Measurements from ENCODE around the gene HACD4.

HACD4 gene

DNA sequence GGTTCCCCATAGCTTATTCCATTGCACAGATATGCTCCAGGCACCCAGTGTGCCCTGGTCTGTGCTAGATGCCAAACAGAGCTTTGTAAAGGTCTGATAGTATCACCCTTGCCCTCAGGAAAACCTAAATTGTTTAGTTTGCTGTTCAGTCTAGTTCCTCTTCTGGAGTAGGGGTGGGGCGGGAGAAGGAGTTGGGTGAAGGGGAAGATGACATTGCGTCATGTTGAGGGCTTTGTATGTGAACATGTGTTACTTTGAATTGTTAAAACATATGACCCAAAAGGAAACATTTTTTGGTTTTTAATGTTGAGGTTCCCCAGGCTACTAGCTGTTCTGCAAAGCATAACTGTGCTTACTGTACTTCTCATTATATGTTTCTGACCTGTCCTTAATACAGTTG lies 40.6 kb downstream of the HACD4 start:
- no CpG with 5 or more reads among the region's 2 CpGs for WGBS (ENCODE audit: insufficient coverage, insufficient read length)
- Histone ChIP-seq H3K36me3 (ENCODE audit: control insufficient read depth, insufficient read depth, low read length) (peaks cover 9% of the 10 kb centered on the region; the same call in 1 of the 2 replicates), H3K9me3 (ENCODE audit: control insufficient read depth, insufficient read depth, low read length) (no peaks in the 10 kb centered on the region), H3K4me1 (ENCODE audit: control insufficient read depth, insufficient read depth, low read length) (no peaks in the 10 kb centered on the region), H3K27me3 (ENCODE audit: control insufficient read depth, insufficient read depth, low read length) (no peaks in the 10 kb centered on the region), H3K4me3 (ENCODE audit: low read length) (no peak overlapping the region), H3K27ac (ENCODE audit: low read length) (no peak overlapping the region)
- DNase-seq (ENCODE audit: low read depth, low spot score), result no peak

DNA sequence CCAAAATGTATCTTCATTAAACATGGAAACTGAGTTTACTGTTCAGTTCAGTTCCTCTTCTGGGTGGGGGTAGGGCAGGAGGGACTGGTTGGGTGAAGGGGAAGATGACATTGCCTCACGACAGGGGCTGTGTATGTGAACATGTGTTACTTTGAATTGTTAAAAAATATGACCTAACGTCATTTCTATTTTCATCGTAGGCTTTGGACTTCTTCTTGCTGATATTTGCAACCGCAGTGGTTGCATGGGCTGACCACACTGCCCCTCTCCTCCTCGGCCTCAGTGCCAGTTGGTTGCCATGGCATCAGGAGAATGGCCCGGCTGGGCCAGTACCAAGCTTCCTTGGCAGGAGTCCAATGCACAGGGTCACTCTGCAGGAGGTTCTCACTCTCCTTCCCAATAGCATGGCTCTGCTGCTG lies 41.5 kb downstream of the HACD4 start:
- no peaks in the 10 kb centered on the region for H3K27me3 ChIP-seq (ENCODE audit: control insufficient read depth, insufficient read depth, low read length)
- H3K4me1 ChIP-seq (ENCODE audit: control insufficient read depth, insufficient read depth, low read length), result no peaks in the 10 kb centered on the region
- H3K9me3 ChIP-seq (ENCODE audit: control insufficient read depth, insufficient read depth, low read length), result no peaks in the 10 kb centered on the region
- H3K4me3 ChIP-seq (ENCODE audit: low read length), result no peak overlapping the region
- no peak for DNase-seq (ENCODE audit: low read depth, low spot score)
- WGBS (ENCODE audit: insufficient coverage, insufficient read length), result no CpG with 5 or more reads among the region's 6 CpGs
- peaks cover 9% of the 10 kb centered on the region; the same call in 1 of the 2 replicates for H3K36me3 ChIP-seq (ENCODE audit: control insufficient read depth, insufficient read depth, low read length)
- no peak overlapping the region for H3K27ac ChIP-seq (ENCODE audit: low read length)

DNA sequence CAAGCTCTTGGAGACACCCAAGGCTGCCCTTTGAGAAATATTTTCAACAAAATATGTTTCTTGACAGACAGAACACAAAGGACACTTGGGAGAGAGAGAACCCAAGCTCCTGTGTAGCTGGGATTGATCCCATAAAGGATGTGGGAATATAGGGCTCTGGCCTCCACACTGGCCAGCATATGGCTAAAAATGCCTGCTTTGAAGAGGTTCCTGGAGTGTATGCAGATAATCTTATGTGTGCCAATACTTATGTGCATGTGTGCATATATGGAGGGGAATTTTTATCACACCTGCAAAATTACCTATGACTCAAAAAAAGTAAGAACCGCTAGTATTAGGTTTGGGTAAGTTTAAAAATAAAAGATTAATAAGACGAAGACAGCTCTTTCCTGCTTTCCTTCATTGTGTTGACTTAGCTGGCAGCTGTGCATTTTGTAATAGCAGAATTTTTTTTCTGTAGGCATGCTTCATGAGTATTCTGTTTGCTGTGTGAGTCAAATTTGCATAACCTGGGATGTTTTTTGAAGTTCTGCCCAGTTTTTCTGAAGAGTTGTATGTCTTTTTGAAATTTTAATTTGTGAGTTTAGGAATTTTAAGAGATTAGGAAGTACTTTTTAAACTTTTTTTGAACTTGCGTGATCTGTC lies 42.6 kb downstream of the HACD4 start:
- no CpG with 5 or more reads among the region's 3 CpGs for WGBS (ENCODE audit: insufficient coverage, insufficient read length)
- H3K4me3 ChIP-seq (ENCODE audit: low read length), result no peak overlapping the region

DNA sequence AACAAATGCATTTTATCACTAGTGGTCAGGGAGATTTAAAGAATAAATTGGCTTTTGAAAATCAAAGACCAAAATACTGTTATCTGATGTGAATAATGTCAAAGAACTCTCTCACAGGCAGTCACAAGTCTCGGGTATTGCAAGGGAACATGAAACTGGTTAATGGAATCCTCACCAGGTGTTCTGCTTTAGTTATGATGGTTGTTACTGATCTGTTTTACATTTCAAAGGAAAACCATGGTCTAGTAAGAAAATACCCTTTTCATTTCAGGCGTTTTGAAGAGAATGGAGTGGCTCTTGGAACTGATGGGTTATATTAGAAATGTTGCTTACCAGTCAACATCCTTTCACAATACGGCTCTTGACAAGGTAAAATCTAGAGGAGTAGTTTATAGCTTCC lies 43.4 kb downstream of the HACD4 start:
- H3K27ac ChIP-seq (ENCODE audit: low read length), result no peak overlapping the region
- no CpG with 5 or more reads among the region's 3 CpGs for WGBS (ENCODE audit: insufficient coverage, insufficient read length)
- H3K27me3 ChIP-seq (ENCODE audit: control insufficient read depth, insufficient read depth, low read length), result no peaks in the 10 kb centered on the region
- H3K4me3 ChIP-seq (ENCODE audit: low read length), result no peak overlapping the region
- DNase-seq (ENCODE audit: low read depth, low spot score), result no peak
- no peaks in the 10 kb centered on the region for H3K9me3 ChIP-seq (ENCODE audit: control insufficient read depth, insufficient read depth, low read length)
- peaks cover 9% of the 10 kb centered on the region; the same call in 1 of the 2 replicates for H3K36me3 ChIP-seq (ENCODE audit: control insufficient read depth, insufficient read depth, low read length)
- no peaks in the 10 kb centered on the region for H3K4me1 ChIP-seq (ENCODE audit: control insufficient read depth, insufficient read depth, low read length)

More for the DNA sequence above, 42.6 kb downstream of the HACD4 start:
- Histone ChIP-seq H3K36me3 (ENCODE audit: control insufficient read depth, insufficient read depth, low read length) (peaks cover 9% of the 10 kb centered on the region; the same call in 1 of the 2 replicates), H3K9me3 (ENCODE audit: control insufficient read depth, insufficient read depth, low read length) (no peaks in the 10 kb centered on the region), H3K27me3 (ENCODE audit: control insufficient read depth, insufficient read depth, low read length) (no peaks in the 10 kb centered on the region), H3K4me1 (ENCODE audit: control insufficient read depth, insufficient read depth, low read length) (no peaks in the 10 kb centered on the region), H3K27ac (ENCODE audit: low read length) (no peak overlapping the region)
- DNase-seq (ENCODE audit: low read depth, low spot score), result no peak

DNA sequence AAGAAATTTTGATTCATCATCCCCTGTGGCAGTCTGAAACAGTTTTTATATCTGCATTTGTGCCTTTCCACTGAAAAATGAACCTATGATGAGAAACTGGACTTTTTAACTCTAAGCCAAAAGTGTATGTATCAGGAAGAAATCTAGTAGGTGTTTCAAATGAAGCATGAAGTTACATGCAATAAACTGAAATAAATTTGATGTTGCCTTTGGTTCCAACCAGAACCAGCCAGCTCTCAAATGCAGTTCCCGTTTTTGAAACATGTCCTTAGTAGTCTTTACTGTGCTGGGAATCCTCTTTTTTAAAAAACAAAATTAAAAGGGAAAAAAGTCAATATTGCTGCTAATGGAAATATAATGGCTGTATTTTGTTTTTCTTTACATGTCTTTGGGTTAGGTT lies 43.9 kb downstream of the HACD4 start:
- Histone ChIP-seq H3K4me1 (ENCODE audit: control insufficient read depth, insufficient read depth, low read length) (no peaks in the 10 kb centered on the region), H3K27ac (ENCODE audit: low read length) (no peak overlapping the region), H3K36me3 (ENCODE audit: control insufficient read depth, insufficient read depth, low read length) (peaks cover 9% of the 10 kb centered on the region; the same call in 1 of the 2 replicates), H3K9me3 (ENCODE audit: control insufficient read depth, insufficient read depth, low read length) (no peaks in the 10 kb centered on the region), H3K4me3 (ENCODE audit: low read length) (no peak overlapping the region), H3K27me3 (ENCODE audit: control insufficient read depth, insufficient read depth, low read length) (no peaks in the 10 kb centered on the region)
- WGBS (ENCODE audit: insufficient coverage, insufficient read length), result no CpG with 5 or more reads among the region's 1 CpG
- DNase-seq (ENCODE audit: low read depth, low spot score), result no peak

DNA sequence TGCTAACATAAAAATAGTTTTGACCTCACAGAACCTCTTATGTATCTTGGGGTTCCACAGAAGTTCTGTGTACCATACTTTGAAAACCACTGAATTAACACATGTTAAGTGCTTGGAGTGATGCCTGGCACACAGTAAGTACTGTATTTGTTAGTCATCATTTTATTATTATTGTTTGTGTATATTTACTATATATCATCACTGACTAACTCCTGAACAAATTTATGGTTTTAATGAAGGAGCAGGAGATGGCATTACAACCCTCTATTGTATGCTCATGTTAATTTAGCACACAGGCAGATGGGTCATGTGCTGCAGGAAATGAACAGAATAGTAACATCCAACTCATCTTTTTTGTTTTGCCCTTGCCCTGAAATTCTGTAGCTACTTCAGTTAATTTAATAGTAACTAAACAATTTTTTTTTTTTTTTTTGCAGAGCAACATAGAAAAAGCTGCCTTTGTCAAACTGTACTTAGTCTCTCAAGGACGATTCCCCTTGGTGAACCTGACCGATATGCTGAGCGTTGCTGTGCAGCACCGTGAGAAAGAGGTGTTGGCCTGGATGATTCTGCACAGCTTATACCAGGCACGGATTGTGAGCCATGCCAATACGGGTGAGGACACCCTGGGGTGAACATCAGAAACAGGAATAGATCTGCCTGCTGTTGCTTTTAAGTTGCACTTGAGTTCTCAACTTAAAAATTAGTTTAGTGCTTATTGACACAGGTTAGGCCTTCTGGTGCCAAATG lies 45.4 kb downstream of the HACD4 start:
- no peaks in the 10 kb centered on the region for H3K27me3 ChIP-seq (ENCODE audit: control insufficient read depth, insufficient read depth, low read length)
- WGBS (ENCODE audit: insufficient coverage, insufficient read length), result no CpG with 5 or more reads among the region's 6 CpGs
- no peak overlapping the region for H3K4me3 ChIP-seq (ENCODE audit: low read length)
- DNase-seq (ENCODE audit: low read depth, low spot score), result no peak
- H3K36me3 ChIP-seq (ENCODE audit: control insufficient read depth, insufficient read depth, low read length), result peaks cover 9% of the 10 kb centered on the region; the same call in 1 of the 2 replicates
- H3K27ac ChIP-seq (ENCODE audit: low read length), result no peak overlapping the region
- no peaks in the 10 kb centered on the region for H3K9me3 ChIP-seq (ENCODE audit: control insufficient read depth, insufficient read depth, low read length)
- no peaks in the 10 kb centered on the region for H3K4me1 ChIP-seq (ENCODE audit: control insufficient read depth, insufficient read depth, low read length)

DNA sequence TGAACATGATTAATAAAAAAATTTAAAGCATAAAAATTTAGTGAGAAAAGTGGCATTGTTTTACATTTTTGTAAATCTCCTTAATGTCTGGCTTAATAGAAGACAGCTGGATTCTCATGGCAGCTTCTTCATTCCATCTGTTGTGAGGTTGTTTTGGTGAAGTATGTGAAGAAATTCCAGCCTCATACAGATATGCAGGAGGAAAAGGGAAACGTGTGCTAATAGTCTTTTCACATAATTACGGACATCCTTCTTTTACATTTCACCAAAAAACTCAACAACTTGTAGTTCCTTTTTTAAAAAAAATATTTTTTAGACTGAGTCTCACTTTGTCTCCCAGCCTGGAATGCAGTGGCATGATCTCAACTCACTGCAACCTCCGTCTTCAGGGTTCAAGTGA lies 46.9 kb downstream of the HACD4 start:
- H3K9me3 ChIP-seq (ENCODE audit: control insufficient read depth, insufficient read depth, low read length), result no peaks in the 10 kb centered on the region
- no peak overlapping the region for H3K27ac ChIP-seq (ENCODE audit: low read length)
- no peak overlapping the region for H3K4me3 ChIP-seq (ENCODE audit: low read length)
- no peaks in the 10 kb centered on the region for H3K36me3 ChIP-seq (ENCODE audit: control insufficient read depth, insufficient read depth, low read length)
- H3K27me3 ChIP-seq (ENCODE audit: control insufficient read depth, insufficient read depth, low read length), result no peaks in the 10 kb centered on the region
- WGBS (ENCODE audit: insufficient coverage, insufficient read length), result 100% methylated on average over 1 of the region's 3 CpGs
- no peak for DNase-seq (ENCODE audit: low read depth, low spot score)
- no peaks in the 10 kb centered on the region for H3K4me1 ChIP-seq (ENCODE audit: control insufficient read depth, insufficient read depth, low read length)

DNA sequence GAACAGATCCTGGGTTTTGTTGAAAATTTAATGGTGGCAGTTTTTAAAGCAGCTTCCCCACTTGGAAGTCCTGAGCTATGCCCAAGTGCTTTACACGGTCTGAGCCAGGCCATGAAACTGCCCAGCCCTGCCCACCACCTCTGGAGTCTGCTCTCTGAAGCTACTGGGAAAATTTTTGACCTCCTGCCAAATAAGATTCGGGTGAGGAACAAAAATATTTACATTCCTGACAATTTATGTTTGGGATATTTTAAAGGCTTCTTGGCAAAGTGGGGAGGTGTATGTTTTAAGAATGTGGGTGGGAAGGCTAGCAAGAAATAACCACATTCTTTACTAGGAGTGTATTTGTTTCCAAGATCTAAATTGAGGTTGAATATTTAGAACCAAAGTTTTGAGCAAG lies 50.0 kb downstream of the HACD4 start:
- Histone ChIP-seq H3K4me3 (ENCODE audit: low read length) (no peak overlapping the region), H3K27ac (ENCODE audit: low read length) (no peak overlapping the region)
- no CpG with 5 or more reads among the region's 2 CpGs for WGBS (ENCODE audit: insufficient coverage, insufficient read length)

DNA sequence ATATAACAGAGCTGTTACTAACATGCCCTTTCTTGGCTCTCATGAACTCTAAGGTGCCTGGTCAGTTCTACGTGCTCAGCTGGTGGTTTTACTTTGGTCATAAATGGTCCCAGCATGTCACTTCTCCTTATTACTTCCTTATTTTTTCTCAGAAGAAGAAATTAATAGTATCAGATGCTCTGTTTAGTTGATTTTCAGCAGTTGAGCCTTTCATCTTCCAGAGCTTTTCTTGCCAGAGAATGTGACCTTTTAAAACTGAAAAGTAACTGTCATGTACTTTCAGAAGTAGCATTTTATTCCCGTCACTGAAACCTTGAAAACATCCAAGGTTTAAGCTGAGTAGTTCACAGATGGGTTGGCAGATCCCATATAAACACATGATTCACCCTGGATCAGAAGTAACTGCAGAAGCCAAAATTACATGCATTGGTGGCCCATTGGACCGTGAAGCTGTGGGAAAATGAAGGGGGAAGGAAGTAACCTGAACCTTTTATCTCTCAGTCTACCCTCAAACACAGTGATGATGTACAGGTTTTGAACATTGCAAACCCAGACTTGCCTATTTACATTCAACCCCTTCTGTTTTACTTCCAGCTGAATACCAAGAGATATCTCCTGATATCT lies 50.5 kb downstream of the HACD4 start:
- no peak overlapping the region for H3K27ac ChIP-seq (ENCODE audit: low read length)
- no peak overlapping the region for H3K4me3 ChIP-seq (ENCODE audit: low read length)

More for the DNA sequence above, 50.0 kb downstream of the HACD4 start:
- Histone ChIP-seq H3K4me1 (ENCODE audit: control insufficient read depth, insufficient read depth, low read length) (no peaks in the 10 kb centered on the region), H3K27me3 (ENCODE audit: control insufficient read depth, insufficient read depth, low read length) (no peaks in the 10 kb centered on the region), H3K9me3 (ENCODE audit: control insufficient read depth, insufficient read depth, low read length) (no peaks in the 10 kb centered on the region), H3K36me3 (ENCODE audit: control insufficient read depth, insufficient read depth, low read length) (no peaks in the 10 kb centered on the region)
- DNase-seq (ENCODE audit: low read depth, low spot score), result no peak

DNA sequence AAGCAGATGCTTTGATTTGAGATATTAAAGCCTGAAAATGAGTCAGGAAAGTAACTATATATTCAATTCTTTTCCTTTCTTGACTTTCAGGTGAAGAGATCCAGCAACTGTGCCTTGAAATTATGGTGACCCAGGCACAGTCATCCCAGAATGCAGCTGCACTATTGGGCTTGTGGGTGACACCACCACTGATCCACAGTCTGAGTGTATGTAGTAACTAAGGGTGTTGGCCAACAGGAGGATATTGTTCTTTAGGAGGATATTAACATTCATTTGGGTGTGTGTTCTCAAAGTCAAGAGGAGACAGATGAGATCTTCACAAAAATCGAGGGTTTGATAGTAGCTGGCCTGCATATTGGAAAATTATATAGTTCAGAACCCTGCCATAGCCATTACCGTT lies 53.2 kb downstream of the HACD4 start:
- Histone ChIP-seq H3K27ac (ENCODE audit: low read length) (no peak overlapping the region), H3K27me3 (ENCODE audit: control insufficient read depth, insufficient read depth, low read length) (no peaks in the 10 kb centered on the region), H3K4me3 (ENCODE audit: low read length) (no peak overlapping the region), H3K4me1 (ENCODE audit: control insufficient read depth, insufficient read depth, low read length) (no peaks in the 10 kb centered on the region), H3K9me3 (ENCODE audit: control insufficient read depth, insufficient read depth, low read length) (no peaks in the 10 kb centered on the region), H3K36me3 (ENCODE audit: control insufficient read depth, insufficient read depth, low read length) (no peaks in the 10 kb centered on the region)
- WGBS (ENCODE audit: insufficient coverage, insufficient read length), result no CpG with 5 or more reads among the region's 2 CpGs
- no peak for DNase-seq (ENCODE audit: low read depth, low spot score)

More for the DNA sequence above, 50.5 kb downstream of the HACD4 start:
- no peak for DNase-seq (ENCODE audit: low read depth, low spot score)
- Histone ChIP-seq H3K9me3 (ENCODE audit: control insufficient read depth, insufficient read depth, low read length) (no peaks in the 10 kb centered on the region), H3K36me3 (ENCODE audit: control insufficient read depth, insufficient read depth, low read length) (no peaks in the 10 kb centered on the region), H3K4me1 (ENCODE audit: control insufficient read depth, insufficient read depth, low read length) (no peaks in the 10 kb centered on the region), H3K27me3 (ENCODE audit: control insufficient read depth, insufficient read depth, low read length) (no peaks in the 10 kb centered on the region)
- no CpG with 5 or more reads among the region's 3 CpGs for WGBS (ENCODE audit: insufficient coverage, insufficient read length)

All from iPS DF 6.9 (cell line).